Vagina (tissue), 2 donors: ENCODE measurements around the gene FAM161B.
A peak's percentile ranks its signal among the peaks of the same experiment; 100 is the strongest.

ENCODE experiments used
- CTCF ChIP-seq, 3 experiments: fragments of 450-650 bp in 2 of 3; fragments of 200-600 bp in 1 of 3; sonication (generic) in 1 of 3; IDR thresholded peaks; one replicate each; pipeline ENCODE4 v1.5.1; 2017 to 2019; ENCODE audit warnings: antibody characterized with exemption in 3 of 3, mild to moderate bottlenecking in 2 of 3, moderate library complexity in 2 of 3
- POLR2AphosphoS5 ChIP-seq, 2 donors: sonication (generic); formaldehyde crosslinking; IDR thresholded peaks; one replicate each; pipeline ENCODE4 v1.9.0; 2017; ENCODE audit warnings: antibody characterized with exemption in 2 of 2, mild to moderate bottlenecking in 2 of 2, low read depth in 1 of 2; ENCODE audit not compliant: insufficient read depth in 1 of 2

GRCh38 chr14:73886449-73887317 is 63.2 kb downstream of the FAM161B start, which contains the start of gene ZNF410:
- TF ChIP-seq CTCF (IDR thresholded peaks at IDR 0.05) (no peak), POLR2AphosphoS5 (IDR thresholded peaks at IDR 0.05; ENCODE audit: insufficient read depth in 1 of 2, low read depth in 1 of 2) (peak; percentile 91 to 95)
